IPS DF 6.9 (cell line): ENCODE measurements around the gene PC.

Source experiments
- DNase-seq: peaks from one replicate; pipeline ENCODE4 v3.0.0-alpha.2; 2013; ENCODE audit warnings: low read depth, low spot score
- H3K27ac ChIP-seq: one replicate; pipeline ENCODE4 v1.5.1; 2013; ENCODE audit warnings: low read length, control low read depth
- H3K27me3 ChIP-seq: 2 replicates; pipeline ENCODE4 v1.6.1; 2013; ENCODE audit warnings: mild to moderate bottlenecking, low read length; ENCODE audit not compliant: control insufficient read depth, insufficient read depth
- H3K36me3 ChIP-seq: 2 replicates; pipeline ENCODE4 v1.6.1; 2013; ENCODE audit warnings: low read length; ENCODE audit not compliant: control insufficient read depth, insufficient read depth
- H3K4me1 ChIP-seq: 2 replicates; pipeline ENCODE4 v1.6.1; 2013; ENCODE audit warnings: low read length; ENCODE audit not compliant: control insufficient read depth, insufficient read depth
- H3K4me3 ChIP-seq: 2 replicates; pipeline ENCODE4 v1.5.1; 2013; ENCODE audit warnings: mild to moderate bottlenecking, low read length
- H3K9me3 ChIP-seq: 2 replicates; pipeline ENCODE4 v1.6.1; 2013; ENCODE audit warnings: low read length, inconsistent platforms; ENCODE audit not compliant: control insufficient read depth, insufficient read depth
- WGBS: extraction: QIAGEN DNeasy Blood & Tissue Kit; methylation state at CpG from one replicate; pipeline ENCODE4 v1.1.7; 2013; ENCODE audit warnings: mixed read lengths, missing lambda C conversion rate; ENCODE audit not compliant: insufficient read length, insufficient coverage; 5-methylcytosine and 5-hydroxymethylcytosine counted together

Gene PC

GRCh38 chr11:66850588-66851238 is 107.5 kb downstream of the PC start:
- WGBS: no CpG with 5 or more reads among the region's 23 CpGs
- no peak for DNase-seq
- Histone ChIP-seq H3K4me3 (no peak overlapping the region), H3K36me3 (peaks cover 10% of the 10 kb centered on the region; the same call in 1 of the 2 replicates), H3K4me1 (peaks cover 2% of the 10 kb centered on the region; the same call in 1 of the 2 replicates), H3K27me3 (no peaks in the 10 kb centered on the region), H3K27ac (no peak overlapping the region), H3K9me3 (no peaks in the 10 kb centered on the region)

DNA sequence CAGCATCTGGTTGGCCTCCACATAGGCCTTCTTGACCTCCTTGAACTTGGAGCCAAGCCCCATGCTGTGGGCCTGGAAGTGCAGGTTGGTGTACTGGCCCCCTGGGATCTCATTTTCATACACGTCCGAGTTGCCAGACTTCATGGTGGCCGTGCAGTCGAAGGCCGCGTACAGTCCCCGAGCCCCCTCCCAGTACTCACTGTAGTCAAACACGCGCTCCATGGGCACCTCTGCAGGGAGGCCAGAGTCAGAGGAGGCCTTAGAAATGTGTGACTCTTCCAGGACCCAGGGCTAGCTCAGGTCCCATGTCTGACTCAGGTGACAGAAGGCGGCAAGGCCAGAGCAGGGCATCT is 108.0 kb downstream of the PC start:
- Histone ChIP-seq H3K27ac (no peak overlapping the region), H3K36me3 (peaks cover 15% of the 10 kb centered on the region), H3K4me1 (no peaks in the 10 kb centered on the region), H3K4me3 (no peak overlapping the region), H3K9me3 (no peaks in the 10 kb centered on the region), H3K27me3 (no peaks in the 10 kb centered on the region)
- no peak for DNase-seq
- WGBS: no CpG with 5 or more reads among the region's 10 CpGs

DNA sequence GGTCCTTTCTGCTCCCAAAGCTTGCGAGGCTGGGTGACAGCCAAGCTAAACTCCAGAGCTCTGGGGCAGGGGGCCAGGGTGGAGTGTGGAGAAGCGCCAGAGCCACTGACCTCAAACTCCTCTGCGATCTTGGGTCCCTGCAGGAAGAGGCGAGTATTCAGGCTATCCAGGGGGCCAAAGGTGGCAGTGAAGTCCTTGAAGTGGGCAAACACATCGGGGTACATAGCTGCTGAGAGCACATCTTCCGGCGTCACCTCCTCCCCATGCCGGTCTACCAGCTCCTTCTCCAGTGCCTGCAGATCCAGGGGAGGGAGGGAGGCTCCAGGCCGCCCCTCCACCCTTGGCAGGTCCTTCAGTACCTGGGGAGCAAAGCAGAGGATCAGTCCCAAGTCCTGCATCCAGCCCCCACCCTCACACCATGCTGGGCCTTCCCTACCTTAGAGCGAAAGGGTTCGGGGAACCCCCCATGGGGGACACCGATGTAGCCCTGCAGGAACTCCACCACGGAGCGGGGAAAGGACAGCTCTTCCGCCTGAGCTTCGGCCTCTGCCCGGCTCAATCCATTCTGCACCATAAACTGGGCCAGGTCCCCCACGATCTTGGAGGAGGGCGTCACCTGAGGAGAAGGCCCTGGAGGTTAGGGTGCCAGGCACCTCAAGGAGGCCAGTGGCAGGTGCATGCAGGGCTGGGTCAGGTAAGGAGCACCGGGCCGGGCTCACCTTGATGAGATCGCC is 108.5 kb downstream of the PC start:
- H3K27ac ChIP-seq: no peak overlapping the region
- H3K9me3 ChIP-seq: no peaks in the 10 kb centered on the region
- no peak for DNase-seq
- H3K4me1 ChIP-seq: no peaks in the 10 kb centered on the region
- no peak overlapping the region for H3K4me3 ChIP-seq
- no CpG with 5 or more reads among the region's 22 CpGs for WGBS
- peaks cover 16% of the 10 kb centered on the region for H3K36me3 ChIP-seq
- no peaks in the 10 kb centered on the region for H3K27me3 ChIP-seq

DNA sequence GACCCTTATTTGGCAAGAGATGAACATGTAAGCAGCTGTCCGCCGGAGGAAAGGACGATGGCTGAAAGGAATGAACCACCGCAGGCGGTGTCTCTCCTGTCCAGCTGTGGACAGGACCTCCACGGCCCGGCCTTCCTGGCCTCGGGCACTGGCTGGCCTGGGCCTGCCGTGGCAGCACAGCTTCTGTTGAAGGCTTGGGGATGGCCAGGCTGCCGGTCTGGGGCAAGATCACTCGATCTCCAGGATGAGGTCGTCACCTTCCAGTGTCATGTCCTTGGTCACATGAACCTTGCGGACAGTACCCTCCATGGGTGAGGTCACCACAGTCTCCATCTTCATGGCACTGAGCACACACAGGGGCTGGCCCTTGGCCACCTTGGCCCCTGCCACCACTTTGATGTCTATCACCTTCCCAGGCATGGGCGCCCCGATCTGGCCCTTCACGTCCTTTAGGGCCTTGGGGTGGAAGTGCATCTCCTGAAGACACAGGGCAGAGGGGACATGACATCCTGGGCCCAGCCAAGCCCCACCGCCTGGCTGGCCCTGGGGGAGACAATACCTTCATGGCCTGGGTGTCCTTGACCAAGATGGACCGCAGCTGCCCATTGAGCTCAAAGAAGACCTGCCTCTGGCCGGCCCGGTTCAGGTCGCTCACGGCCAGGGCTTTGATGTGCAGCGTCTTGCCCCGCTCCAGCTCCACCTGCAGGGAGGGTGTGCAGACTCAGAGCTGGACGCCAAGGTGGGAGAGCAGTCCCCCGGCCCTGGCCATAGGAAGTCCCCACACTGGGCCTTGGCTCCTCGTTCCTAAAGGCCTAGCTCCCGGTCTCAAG is 109.3 kb downstream of the PC start:
- WGBS: no CpG with 5 or more reads among the region's 28 CpGs
- Histone ChIP-seq H3K4me1 (peaks cover 5% of the 10 kb centered on the region; the same call in 1 of the 2 replicates), H3K9me3 (no peaks in the 10 kb centered on the region), H3K27me3 (no peaks in the 10 kb centered on the region), H3K36me3 (peaks cover 16% of the 10 kb centered on the region), H3K27ac (no peak overlapping the region), H3K4me3 (no peak overlapping the region)
- DNase-seq: no peak

DNA sequence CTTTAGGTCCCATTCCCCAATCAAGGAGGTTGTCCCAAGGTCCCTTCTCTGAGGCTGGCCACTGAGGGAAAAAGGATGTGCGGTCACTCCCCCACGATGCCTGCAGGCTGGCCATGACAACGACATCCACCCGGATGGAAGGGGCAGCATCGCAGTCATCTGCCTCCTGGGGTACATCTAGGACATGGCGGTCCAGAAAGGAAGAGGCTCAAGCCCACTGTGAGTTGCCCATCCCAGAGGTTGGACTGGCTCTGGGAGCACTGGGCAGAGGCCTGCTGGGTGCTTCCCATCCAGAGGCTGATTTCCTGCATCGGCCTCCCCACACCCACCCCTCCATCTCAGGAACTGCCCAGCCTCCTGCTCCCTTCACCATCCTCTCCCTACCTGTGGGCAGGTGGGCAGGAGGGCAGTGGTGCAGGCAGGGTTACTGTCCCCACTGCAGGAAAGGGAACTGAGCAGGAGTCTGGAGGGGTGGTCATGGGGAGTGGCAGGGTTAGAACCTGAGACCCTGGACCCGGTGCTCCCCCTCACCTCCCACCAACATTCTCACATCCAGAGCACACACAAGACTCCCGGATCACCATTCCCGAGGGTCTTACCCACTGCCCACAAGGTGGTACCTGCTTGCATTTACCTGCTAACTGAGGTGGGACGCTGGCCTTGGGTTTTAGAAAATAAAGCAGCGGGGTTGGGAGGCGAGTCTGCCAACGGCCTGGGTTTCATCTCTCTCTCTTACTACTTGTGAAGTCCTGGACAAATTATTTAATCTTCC is 110.5 kb downstream of the PC start:
- no peaks in the 10 kb centered on the region for H3K9me3 ChIP-seq
- no peaks in the 10 kb centered on the region for H3K27me3 ChIP-seq
- WGBS: no CpG with 5 or more reads among the region's 14 CpGs
- H3K36me3 ChIP-seq: peaks cover 20% of the 10 kb centered on the region
- H3K4me3 ChIP-seq: no peak overlapping the region
- H3K27ac ChIP-seq: no peak overlapping the region
- DNase-seq: no peak
- H3K4me1 ChIP-seq: peaks cover 5% of the 10 kb centered on the region; the same call in 1 of the 2 replicates

DNA sequence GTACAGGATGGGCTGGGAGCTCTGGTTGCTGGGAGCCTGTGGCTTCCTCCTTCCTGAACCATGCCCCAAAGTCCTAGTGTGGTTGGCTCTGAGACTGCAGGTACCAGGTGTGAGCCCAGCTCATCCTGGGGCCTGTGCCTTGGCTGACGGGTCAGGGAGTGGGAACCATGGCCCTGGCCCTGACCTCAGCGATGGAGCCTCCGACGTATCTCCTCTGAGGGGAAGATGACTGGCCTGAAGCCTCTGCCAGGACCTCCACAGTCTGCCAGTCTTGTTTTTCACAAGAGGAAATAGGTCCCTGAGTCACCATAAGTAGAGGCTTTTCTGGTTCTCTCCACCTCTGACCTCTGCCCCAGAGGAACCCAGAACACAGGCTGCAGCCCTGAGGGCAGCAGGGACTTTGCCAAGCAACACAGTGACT is 111.5 kb downstream of the PC start:
- Histone ChIP-seq H3K4me1 (peaks cover 5% of the 10 kb centered on the region; the same call in 1 of the 2 replicates), H3K4me3 (no peak overlapping the region), H3K27me3 (no peaks in the 10 kb centered on the region), H3K27ac (no peak overlapping the region), H3K9me3 (no peaks in the 10 kb centered on the region), H3K36me3 (peaks cover 20% of the 10 kb centered on the region)
- WGBS: no CpG with 5 or more reads among the region's 4 CpGs
- DNase-seq: no peak

GRCh38 chr11:66845876-66846212 is 112.3 kb downstream of the PC start:
- no CpG with 5 or more reads among the region's 9 CpGs for WGBS

DNA sequence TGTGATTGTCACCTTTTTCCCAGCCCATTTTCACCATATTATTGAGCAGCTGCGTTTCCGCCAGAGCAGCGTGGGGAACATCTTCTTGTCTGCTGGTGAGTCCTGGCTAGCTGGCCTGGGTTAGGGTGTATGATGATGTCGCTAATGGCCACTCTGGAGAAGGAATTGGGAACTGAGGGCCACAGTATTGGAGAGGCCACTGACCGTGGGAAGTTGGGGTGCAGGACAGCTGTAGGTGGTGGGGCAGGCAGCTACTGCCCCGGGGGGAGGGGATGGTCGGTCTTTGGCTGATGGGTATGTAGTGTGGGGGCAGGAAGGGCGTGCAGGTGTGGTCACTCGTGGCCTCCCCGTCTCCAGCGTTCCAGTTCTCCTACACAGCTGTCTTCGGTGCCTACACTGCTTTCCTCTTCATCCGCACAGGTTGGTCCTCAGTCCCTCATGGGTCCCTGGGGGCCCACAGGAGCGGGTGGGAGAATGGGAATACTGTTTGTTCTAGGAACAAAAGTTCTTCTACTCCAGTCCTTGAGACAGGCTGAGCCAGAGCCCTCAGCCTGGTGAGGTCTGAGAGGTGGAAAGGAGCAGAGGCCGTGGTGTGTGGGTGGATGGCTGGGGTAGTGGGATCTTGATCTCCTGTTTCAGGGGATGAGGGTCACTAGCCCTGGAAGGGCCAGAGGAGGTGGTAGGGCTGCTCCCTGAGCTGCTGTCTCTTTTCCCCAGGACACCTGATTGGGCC is 112.9 kb downstream of the PC start:
- DNase-seq: no peak
- no peak overlapping the region for H3K4me3 ChIP-seq
- no CpG with 5 or more reads among the region's 15 CpGs for WGBS
- no peak overlapping the region for H3K27ac ChIP-seq
- peaks cover 5% of the 10 kb centered on the region; the same call in 1 of the 2 replicates for H3K4me1 ChIP-seq
- H3K9me3 ChIP-seq: no peaks in the 10 kb centered on the region
- no peaks in the 10 kb centered on the region for H3K27me3 ChIP-seq
- peaks cover 20% of the 10 kb centered on the region for H3K36me3 ChIP-seq

More at GRCh38 chr11:66845876-66846212, 112.3 kb downstream of the PC start:
- Histone ChIP-seq H3K36me3 (peaks cover 20% of the 10 kb centered on the region), H3K27me3 (no peaks in the 10 kb centered on the region), H3K9me3 (no peaks in the 10 kb centered on the region), H3K4me1 (peaks cover 5% of the 10 kb centered on the region; the same call in 1 of the 2 replicates), H3K27ac (no peak overlapping the region), H3K4me3 (no peak overlapping the region)
- no peak for DNase-seq

- H3K36me3 ChIP-seq: peaks cover 20% of the 10 kb centered on the region
- H3K27ac ChIP-seq: no peak overlapping the region
- no CpG with 5 or more reads among the region's 12 CpGs for whole genome bisulfite sequencing
- H3K9me3 ChIP-seq: no peaks in the 10 kb centered on the region
- H3K27me3 ChIP-seq: no peaks in the 10 kb centered on the region
- peaks cover 5% of the 10 kb centered on the region; the same call in 1 of the 2 replicates for H3K4me1 ChIP-seq
- H3K4me3 ChIP-seq: no peak overlapping the region
- DNase-seq: no peak
Observed at GRCh38 chr11:66844496-66845142, 113.6 kb downstream of the PC start.
